ENCODE data around the gene MOCS2.

GRCh38 chr5:53063176-53063575 lies 46.4 kb downstream of the MOCS2 start:
- TF ChIP-seq, protein P1, sequence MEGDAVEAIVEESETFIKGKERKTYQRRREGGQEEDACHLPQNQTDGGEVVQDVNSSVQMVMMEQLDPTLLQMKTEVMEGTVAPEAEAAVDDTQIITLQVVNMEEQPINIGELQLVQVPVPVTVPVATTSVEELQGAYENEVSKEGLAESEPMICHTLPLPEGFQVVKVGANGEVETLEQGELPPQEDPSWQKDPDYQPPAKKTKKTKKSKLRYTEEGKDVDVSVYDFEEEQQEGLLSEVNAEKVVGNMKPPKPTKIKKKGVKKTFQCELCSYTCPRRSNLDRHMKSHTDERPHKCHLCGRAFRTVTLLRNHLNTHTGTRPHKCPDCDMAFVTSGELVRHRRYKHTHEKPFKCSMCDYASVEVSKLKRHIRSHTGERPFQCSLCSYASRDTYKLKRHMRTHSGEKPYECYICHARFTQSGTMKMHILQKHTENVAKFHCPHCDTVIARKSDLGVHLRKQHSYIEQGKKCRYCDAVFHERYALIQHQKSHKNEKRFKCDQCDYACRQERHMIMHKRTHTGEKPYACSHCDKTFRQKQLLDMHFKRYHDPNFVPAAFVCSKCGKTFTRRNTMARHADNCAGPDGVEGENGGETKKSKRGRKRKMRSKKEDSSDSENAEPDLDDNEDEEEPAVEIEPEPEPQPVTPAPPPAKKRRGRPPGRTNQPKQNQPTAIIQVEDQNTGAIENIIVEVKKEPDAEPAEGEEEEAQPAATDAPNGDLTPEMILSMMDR (IDR thresholded peaks at IDR 0.05; ENCODE audit: insufficient read depth, low read length), result no peak
- no peak for TF ChIP-seq POLR2AphosphoS5 (IDR thresholded peaks at IDR 0.05; ENCODE audit: low read depth)
